Endodermal cell (in vitro differentiated cells): Measurements from ENCODE around the gene TCF4. TPM values are rescaled to one million over a fixed set of nuclear protein-coding genes. Genes with fewer than 3 reads are reported as not detected.

Experiments used
- DNase-seq: peaks from one replicate; pipeline ENCODE4 v3.0.0-alpha.2; 2017
- H3K27ac ChIP-seq: 2 replicates; pipeline ENCODE4 v1.5.1; 2013; ENCODE audit warnings: mild to moderate bottlenecking, low read depth, low read length, moderate library complexity
- H3K27me3 ChIP-seq: 2 replicates; pipeline ENCODE4 v1.6.1; 2013; ENCODE audit warnings: mild to moderate bottlenecking, low read length, moderate library complexity; ENCODE audit not compliant: insufficient read depth, control insufficient read depth, poor library complexity, severe bottlenecking
- H3K36me3 ChIP-seq: 2 replicates; pipeline ENCODE4 v1.7.0; 2013; ENCODE audit warnings: mild to moderate bottlenecking, low read length, moderate library complexity; ENCODE audit not compliant: control insufficient read depth, insufficient read depth
- H3K4me1 ChIP-seq: one replicate; pipeline ENCODE4 v1.7.0; 2013; ENCODE audit warnings: low read length; ENCODE audit not compliant: control insufficient read depth, insufficient read depth
- H3K4me3 ChIP-seq: 2 replicates; pipeline ENCODE4 v1.5.1; 2013; ENCODE audit warnings: mild to moderate bottlenecking, low read length, moderate library complexity
- H3K9ac ChIP-seq: 2 replicates; pipeline ENCODE4 v1.6.1; 2013; ENCODE audit warnings: mild to moderate bottlenecking, low read length, moderate library complexity; ENCODE audit not compliant: poor library complexity, severe bottlenecking; ENCODE audit errors: extremely low read depth
- H3K9me3 ChIP-seq: 2 replicates; pipeline ENCODE4 v1.6.1; 2013; ENCODE audit warnings: mild to moderate bottlenecking, low read length, moderate library complexity; ENCODE audit not compliant: control insufficient read depth
- H3K27ac Mint-ChIP-seq: 2 replicates; pipeline ENCODE4 v1.8.0; 2020; ENCODE audit warnings: mixed read lengths
- H3K27me3 Mint-ChIP-seq: 2 replicates; pipeline ENCODE4 v1.8.0; 2021; ENCODE audit warnings: mild to moderate bottlenecking, mixed read lengths; ENCODE audit not compliant: insufficient read depth
- H3K36me3 Mint-ChIP-seq: 2 replicates; pipeline ENCODE4 v1.8.0; 2020; ENCODE audit warnings: low read depth, mixed read lengths
- H3K4me1 Mint-ChIP-seq: 2 replicates; pipeline ENCODE4 v1.8.0; 2020; ENCODE audit warnings: mixed read lengths
- H3K4me3 Mint-ChIP-seq: 2 replicates; pipeline ENCODE4 v1.8.0; 2020; ENCODE audit warnings: mild to moderate bottlenecking, moderate library complexity, mixed read lengths
- H3K9me3 Mint-ChIP-seq: 2 replicates; pipeline ENCODE4 v1.8.0; 2020; ENCODE audit warnings: mild to moderate bottlenecking, mixed read lengths
- WGBS, 2 experiments: methylation state at CpG; one replicate each; pipeline versions ENCODE4 v1.1.5 to v1.1.7; 2013; ENCODE audit warnings: missing lambda C conversion rate in 2 of 2, mixed read lengths in 1 of 2; ENCODE audit not compliant: insufficient coverage in 1 of 2, insufficient read length in 1 of 2; 5-methylcytosine and 5-hydroxymethylcytosine counted together
- total RNA-seq, 2 donors: library from RNA; stranded (reverse); fragmentation: NEBNext Ultra II Directional in 1 of 2; extraction: Animal tissue kit (Norgen Biotek cat#: 25700) in 1 of 2; gene quantifications; 2 replicates in 1 of 2; 3 replicates in 1 of 2; pipeline ENCODE4 v1.2.1, GENCODE V29; 2021
- TF ChIP-seq, protein P1 (sequence below): fragments of 200-600 bp; sonication (generic); conservative IDR thresholded peaks from 2 replicates; pipeline ENCODE4 v1.5.0; 2021; ENCODE audit warnings: antibody characterized with exemption, mild to moderate bottlenecking

The TCF4 gene
- total RNA-seq, 2 donors from 2014 or later = 40.4 to 58.5 TPM

DNA sequence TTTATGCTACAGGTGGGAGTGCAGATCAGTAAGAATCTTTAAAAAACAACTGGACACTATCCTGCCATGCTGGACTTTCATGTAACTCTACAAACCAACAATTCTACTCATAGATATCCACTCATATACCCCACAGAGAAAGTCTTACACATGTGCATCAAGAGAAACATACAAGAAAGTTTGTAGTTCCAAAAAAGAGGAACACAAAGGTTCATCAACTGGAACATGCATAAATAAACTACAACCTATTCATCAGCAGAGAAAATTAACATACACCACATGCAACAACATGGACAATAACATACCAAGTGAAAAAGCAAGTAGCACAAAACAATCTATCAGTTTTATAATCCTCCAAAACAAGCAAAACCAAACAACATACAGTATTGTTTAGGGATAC is 17.0 kb downstream of the TCF4 start:
- Histone ChIP-seq H3K9me3 (peaks cover 7% of the 10 kb centered on the region), H3K27me3 (no peaks in the 10 kb centered on the region), H3K4me3 (no peak overlapping the region), H3K27ac (no peak overlapping the region), H3K36me3 (no peaks in the 10 kb centered on the region), H3K4me1 (peaks cover 7% of the 10 kb centered on the region), H3K9ac (no peak overlapping the region)
- no peak for DNase-seq
- H3K9me3 Mint-ChIP-seq = peaks cover 11% of the 10 kb centered on the region
- H3K27ac Mint-ChIP-seq = no peak overlapping the region
- H3K4me1 Mint-ChIP-seq = peaks cover 25% of the 10 kb centered on the region
- TF ChIP-seq, protein P1, sequence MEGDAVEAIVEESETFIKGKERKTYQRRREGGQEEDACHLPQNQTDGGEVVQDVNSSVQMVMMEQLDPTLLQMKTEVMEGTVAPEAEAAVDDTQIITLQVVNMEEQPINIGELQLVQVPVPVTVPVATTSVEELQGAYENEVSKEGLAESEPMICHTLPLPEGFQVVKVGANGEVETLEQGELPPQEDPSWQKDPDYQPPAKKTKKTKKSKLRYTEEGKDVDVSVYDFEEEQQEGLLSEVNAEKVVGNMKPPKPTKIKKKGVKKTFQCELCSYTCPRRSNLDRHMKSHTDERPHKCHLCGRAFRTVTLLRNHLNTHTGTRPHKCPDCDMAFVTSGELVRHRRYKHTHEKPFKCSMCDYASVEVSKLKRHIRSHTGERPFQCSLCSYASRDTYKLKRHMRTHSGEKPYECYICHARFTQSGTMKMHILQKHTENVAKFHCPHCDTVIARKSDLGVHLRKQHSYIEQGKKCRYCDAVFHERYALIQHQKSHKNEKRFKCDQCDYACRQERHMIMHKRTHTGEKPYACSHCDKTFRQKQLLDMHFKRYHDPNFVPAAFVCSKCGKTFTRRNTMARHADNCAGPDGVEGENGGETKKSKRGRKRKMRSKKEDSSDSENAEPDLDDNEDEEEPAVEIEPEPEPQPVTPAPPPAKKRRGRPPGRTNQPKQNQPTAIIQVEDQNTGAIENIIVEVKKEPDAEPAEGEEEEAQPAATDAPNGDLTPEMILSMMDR = no peak
- peaks cover 9% of the 10 kb centered on the region for H3K36me3 Mint-ChIP-seq
- no peak overlapping the region for H3K4me3 Mint-ChIP-seq
- H3K27me3 Mint-ChIP-seq = no peaks in the 10 kb centered on the region

DNA sequence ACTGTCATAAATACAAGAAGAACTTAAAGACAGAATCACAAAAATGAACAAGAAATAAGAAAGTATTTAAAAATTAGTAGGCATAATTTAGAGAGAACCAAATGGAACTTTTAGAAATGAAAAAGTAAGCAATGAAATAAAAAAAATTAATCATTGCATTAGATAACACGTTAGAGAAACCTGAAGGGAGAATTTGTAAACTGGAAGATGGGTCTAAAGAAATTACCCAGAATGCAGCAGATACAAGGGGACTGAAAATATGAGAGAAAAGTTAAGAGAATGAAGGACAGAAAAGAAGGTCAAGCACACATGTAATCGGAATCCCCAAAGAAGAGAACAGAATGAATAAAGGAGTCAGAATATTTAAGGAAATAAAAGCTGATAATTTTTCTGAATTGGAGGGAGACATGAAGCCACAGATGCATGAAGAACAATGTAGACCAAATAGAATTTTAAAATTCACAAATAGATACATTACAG is 21.5 kb downstream of the TCF4 start:
- Mint-ChIP-seq H3K9me3 (peaks cover 12% of the 10 kb centered on the region), H3K4me3 (no peak overlapping the region), H3K36me3 (peaks cover 23% of the 10 kb centered on the region), H3K27ac (no peak overlapping the region), H3K27me3 (no peaks in the 10 kb centered on the region), H3K4me1 (peaks cover 5% of the 10 kb centered on the region)
- no peak overlapping the region for H3K4me3 ChIP-seq
- no peak overlapping the region for H3K9ac ChIP-seq
- no peaks in the 10 kb centered on the region for H3K4me1 ChIP-seq
- no peak for DNase-seq
- no peaks in the 10 kb centered on the region for H3K27me3 ChIP-seq
- TF ChIP-seq, protein P1 = no peak
- WGBS, 2 experiments = 92 to 96% methylated on average over 2 of the region's 2 CpGs
- H3K36me3 ChIP-seq = peaks cover 13% of the 10 kb centered on the region
- H3K27ac ChIP-seq = no peak overlapping the region
- peaks cover 16% of the 10 kb centered on the region for H3K9me3 ChIP-seq

DNA sequence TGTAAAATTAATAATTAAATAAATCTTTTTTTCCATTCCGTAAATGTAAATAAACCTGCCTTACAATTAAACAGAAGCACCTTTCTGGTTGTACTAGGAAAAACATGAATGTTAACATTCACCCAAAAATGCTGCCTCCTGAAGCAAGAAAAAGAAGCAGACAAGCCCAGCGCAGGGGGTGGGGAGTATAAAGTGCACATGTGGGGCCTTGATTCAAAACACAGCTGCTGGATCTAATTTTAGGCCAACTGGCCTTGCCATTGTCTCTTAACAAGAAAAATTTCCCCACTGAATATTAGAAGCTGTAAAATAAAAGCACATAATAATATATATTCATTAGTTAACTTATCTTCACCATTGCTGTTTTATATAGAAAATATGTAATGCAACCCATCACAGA is 28.3 kb downstream of the TCF4 start:
- no peaks in the 10 kb centered on the region for H3K27me3 Mint-ChIP-seq
- DNase-seq = no peak
- H3K4me1 Mint-ChIP-seq = no peaks in the 10 kb centered on the region
- WGBS, 2 experiments = 100% methylated on average over 1 of the region's 2 CpGs; no CpG with 5 or more reads in 1 of the 2 experiments
- H3K36me3 Mint-ChIP-seq = peaks cover 12% of the 10 kb centered on the region
- H3K4me3 ChIP-seq = no peak overlapping the region
- TF ChIP-seq, protein P1 = no peak
- H3K27ac ChIP-seq = no peak overlapping the region
- H3K4me1 ChIP-seq = no peaks in the 10 kb centered on the region
- no peak overlapping the region for H3K9ac ChIP-seq
- peaks cover 9% of the 10 kb centered on the region for H3K9me3 ChIP-seq
- H3K36me3 ChIP-seq = peaks cover 13% of the 10 kb centered on the region
- H3K27ac Mint-ChIP-seq = no peak overlapping the region
- no peaks in the 10 kb centered on the region for H3K9me3 Mint-ChIP-seq
- H3K4me3 Mint-ChIP-seq = no peak overlapping the region
- H3K27me3 ChIP-seq = no peaks in the 10 kb centered on the region
